GM10248 (cell line): ENCODE data around the gene TNFSF9.

ENCODE experiments used
- CTCF ChIA-PET: fragments of 300-600 bp; sonication (Branson Sonifier 250); formaldehyde crosslinking; extraction: SDS; loops from one replicate; lab custom pipeline; 2021; ENCODE audit warnings: antibody characterized with exemption; lab: Yijun Ruan, JAX
- POLR2A ChIA-PET: fragments of 350-650 bp; sonication (Branson Sonifier 250); formaldehyde crosslinking; extraction: SDS; loops from one replicate; lab custom pipeline; 2020; ENCODE audit warnings: antibody characterized with exemption; lab: Yijun Ruan, JAX
- DNase-seq: peaks from one replicate; pipeline ENCODE4 v3.0.0; 2012; ENCODE audit errors: extremely low spot score
- TF ChIP-seq, protein P1 (sequence below): IDR thresholded peaks from 2 replicates; pipeline ENCODE4 v1.5.1; 2012; ENCODE audit warnings: mild to moderate bottlenecking, low read depth; ENCODE audit errors: extremely low read depth, missing control alignments, control extremely low read depth

TNFSF9 gene

DNA sequence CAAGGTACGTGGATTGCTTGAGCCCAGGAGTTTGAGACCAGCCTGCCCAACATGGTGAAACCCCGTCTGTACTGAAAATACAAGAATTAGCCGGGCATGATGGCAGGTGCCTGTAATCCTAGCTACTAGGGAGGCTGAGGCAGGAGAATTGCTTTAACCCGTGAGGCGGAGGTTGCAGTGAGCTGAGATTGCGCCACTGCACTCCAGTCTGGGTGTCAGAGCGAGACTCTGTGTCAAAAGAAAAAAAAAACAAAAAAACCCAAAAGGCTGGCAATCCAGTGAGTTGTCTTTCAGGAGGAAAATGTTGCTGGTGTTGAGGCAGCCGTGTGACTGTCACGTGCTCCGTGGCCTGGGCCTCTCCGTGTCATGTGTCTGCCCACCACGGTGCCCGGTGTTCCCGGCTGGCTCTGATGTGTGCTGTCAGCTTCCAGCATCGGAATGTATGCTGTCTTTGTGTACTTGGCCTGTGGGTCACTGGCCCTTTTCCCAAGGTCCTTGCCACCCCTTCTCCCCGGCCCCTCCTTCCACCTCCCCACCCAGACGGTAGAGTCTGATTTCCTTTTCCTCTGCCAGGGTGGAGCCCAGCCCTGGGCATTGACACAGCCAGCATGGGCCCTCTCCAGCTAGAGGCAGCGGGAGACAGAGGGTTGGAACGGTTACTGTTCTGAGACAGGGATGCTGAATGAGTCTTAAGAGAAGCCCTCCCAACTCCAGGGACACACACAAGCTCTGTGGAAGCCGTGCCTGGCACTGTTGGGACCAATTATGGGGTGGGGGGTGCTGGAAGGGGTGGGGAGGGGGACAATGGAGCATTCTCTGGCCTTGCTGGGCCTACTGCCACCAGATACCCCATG, 21.5 kb upstream of the TNFSF9 start:
- ChIA-PET POLR2A (interaction anchor here (0.7 kb wide), 1 partner anchor 291 kb away, joined by 8 read pairs; no protein-coding TSS in a partner anchor), CTCF (no interaction called here)
- TF ChIP-seq, protein P1, sequence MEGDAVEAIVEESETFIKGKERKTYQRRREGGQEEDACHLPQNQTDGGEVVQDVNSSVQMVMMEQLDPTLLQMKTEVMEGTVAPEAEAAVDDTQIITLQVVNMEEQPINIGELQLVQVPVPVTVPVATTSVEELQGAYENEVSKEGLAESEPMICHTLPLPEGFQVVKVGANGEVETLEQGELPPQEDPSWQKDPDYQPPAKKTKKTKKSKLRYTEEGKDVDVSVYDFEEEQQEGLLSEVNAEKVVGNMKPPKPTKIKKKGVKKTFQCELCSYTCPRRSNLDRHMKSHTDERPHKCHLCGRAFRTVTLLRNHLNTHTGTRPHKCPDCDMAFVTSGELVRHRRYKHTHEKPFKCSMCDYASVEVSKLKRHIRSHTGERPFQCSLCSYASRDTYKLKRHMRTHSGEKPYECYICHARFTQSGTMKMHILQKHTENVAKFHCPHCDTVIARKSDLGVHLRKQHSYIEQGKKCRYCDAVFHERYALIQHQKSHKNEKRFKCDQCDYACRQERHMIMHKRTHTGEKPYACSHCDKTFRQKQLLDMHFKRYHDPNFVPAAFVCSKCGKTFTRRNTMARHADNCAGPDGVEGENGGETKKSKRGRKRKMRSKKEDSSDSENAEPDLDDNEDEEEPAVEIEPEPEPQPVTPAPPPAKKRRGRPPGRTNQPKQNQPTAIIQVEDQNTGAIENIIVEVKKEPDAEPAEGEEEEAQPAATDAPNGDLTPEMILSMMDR, result no peak
- DNase-seq, result peak; percentile 6

DNA sequence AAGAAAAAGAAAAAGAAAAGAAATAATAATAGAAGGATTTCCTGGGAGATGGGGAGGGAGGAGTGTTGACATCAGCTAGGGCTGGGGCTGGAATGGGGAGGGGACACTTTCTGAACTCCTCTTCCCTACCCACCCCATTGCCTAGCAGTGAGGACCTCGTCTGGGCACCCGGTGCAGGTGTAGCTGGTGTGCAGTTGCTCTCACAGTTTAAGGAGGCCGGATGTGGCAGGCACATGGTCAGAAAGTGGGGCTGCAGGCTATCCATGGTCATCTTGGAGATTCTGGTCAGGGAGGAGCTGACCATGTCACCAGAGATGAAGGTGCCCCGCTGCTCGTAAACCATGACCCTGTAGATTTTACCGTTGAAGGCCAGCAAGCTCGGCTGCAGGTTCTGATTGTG, 20.2 kb upstream of the TNFSF9 start:
- TF ChIP-seq, protein P1, result no peak
- ChIA-PET POLR2A (interaction anchor here (0.6 kb wide), 1 partner anchor 888 kb away, joined by 3 read pairs; no protein-coding TSS in a partner anchor), CTCF (interaction anchor here (1.0 kb wide), 1 partner anchor 292 kb away, joined by 3 read pairs; no protein-coding TSS in a partner anchor)
- no peak for DNase-seq

DNA sequence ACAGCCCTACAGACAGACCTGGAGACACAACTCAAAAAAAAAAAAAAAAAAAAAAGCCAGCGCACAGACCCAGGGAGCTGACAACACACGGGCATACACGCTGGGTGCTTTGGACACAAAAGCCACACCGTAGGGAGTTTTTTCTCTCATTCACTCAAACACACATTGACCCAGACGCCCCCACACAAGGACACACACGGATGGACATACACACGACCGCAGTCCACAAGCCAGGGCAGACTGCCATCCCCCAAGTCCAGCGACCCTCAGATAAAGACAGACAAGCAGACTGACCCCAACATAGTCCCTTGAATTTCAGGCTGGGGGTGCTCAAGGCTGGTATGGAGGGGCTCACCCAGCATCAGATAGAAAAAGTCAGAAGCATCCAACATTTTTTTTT, 16.7 kb upstream of the TNFSF9 start:
- ChIA-PET CTCF (no interaction called here), POLR2A (no interaction called here)
- TF ChIP-seq, protein P1, result no peak
- no peak for DNase-seq

DNA sequence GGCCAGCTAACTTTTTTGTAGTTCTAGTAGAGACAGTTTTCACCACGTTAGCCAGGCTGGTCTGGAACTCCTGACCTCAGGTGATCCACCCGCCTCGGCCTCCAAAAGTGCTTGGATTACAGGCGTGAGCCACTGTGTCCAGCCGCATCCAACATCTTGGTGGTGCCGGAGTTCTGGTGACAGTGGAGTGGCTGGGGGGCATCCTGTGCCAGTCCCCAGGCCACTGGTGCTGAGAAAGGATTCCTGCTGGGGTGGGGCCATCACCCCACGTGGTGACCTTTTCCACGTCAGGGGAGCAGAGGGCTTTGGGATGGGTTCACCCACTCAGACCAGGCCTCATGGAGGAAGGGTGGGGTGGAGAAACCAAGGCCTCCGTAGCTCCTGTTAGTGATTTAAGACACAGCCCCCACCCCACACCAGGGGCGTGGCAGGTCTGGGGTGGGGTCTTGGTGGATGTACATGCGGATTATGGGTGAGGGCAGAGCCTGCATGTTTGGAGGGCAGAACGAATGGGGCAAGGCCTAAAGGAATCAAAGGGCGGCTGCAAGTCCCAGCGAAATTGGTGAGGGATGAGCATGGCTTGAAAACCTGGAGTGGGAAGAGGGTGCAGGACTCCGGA, 15.8 kb upstream of the TNFSF9 start:
- TF ChIP-seq, protein P1, result no peak
- ChIA-PET POLR2A (interaction anchor here (0.5 kb wide), 1 partner anchor 535 kb away, joined by 6 read pairs; no protein-coding TSS in a partner anchor), CTCF (interaction anchor here (1.7 kb wide), 1 partner anchor 223 kb away, joined by 8 read pairs; the partner anchor contains the start of gene GPR108)
- DNase-seq, result no peak

DNA sequence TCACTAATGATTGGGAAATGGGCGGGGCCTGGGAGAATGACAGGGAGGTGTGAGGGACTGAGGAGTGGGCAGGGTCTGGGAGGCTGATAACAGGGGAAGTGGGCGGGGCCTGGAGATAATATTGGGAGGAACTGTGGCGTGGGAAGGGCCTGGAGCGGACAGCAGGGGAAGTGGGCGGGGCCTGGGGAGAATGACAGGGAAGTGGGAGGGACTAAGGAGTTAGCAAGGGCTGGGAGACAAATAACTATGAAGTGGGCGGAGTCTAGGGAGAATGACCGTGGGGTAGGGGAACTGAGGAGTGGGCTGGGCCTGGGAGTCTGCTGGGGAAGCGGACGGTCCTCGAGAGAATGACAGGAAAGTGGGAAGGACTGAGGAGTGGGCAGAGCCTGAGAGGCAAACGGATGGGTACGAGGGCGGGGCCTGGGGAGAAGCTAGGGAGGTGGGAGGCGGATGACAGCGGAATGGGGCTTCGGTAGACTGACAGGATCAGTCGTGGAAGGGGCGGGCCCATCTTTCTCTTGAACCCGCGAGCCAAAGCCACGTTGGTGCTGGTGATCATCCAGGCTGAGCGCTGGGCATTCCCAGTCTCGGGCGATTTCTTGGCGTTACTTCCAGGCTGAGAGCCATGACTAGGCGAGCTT, 14.7 kb upstream of the TNFSF9 start:
- POLR2A ChIA-PET, result interaction anchor here (0.6 to 2.3 kb wide), 6 partner anchors 12 to 528 kb away, joined by 3 to 31 read pairs (median 9); partner anchors contain the start of gene TNFSF9
- TF ChIP-seq, protein P1, result no peak
- DNase-seq, result peak; percentile 94
- CTCF ChIA-PET, result interaction anchor here (0.6 to 4.3 kb wide), 36 partner anchors 10 to 352 kb away, joined by 3 to 40 read pairs (median 4); partner anchors contain the start of genes DENND1C, GPR108, TUBB4A and VAV1
